ENCODE results near the gene JAK3. TPM values are rescaled to one million over a fixed set of nuclear protein-coding genes. Genes with fewer than 3 reads are reported as not detected.
"Not testable (repeated sequence)": the region's sequence is repeated elsewhere in the genome, so short reads cannot be mapped to it uniquely, and the experiment has no call there.

JAK3 gene
- total RNA-seq, 1 donor from 2014 or later, result 28.1 TPM

- TF ChIP-seq CTCF (IDR thresholded peaks at IDR 0.05), result no peak
- no peaks in the 10 kb centered on the region for H3K27me3 ChIP-seq
Observed at GRCh38 chr19:17802137-17802858, 45.5 kb downstream of the JAK3 start.

GRCh38 chr19:17798599-17798998 is 49.2 kb downstream of the JAK3 start:
- H3K4me1 ChIP-seq; H3K36me3 ChIP-seq; H3K27me3 ChIP-seq; intact Hi-C loops (cut with DNase I); H3K9me3 ChIP-seq; H3K27ac ChIP-seq; H3K4me3 ChIP-seq; DNase-seq (ENCODE audit: low spot score in 2 of 2): not testable (repeated sequence)

More at GRCh38 chr19:17802137-17802858, 45.5 kb downstream of the JAK3 start:
- intact Hi-C loops (cut with DNase I), result no loop called here
- no peak for DNase-seq (ENCODE audit: low spot score in 2 of 2)
- Histone ChIP-seq H3K9me3 (no peaks in the 10 kb centered on the region), H3K27ac (no peak overlapping the region), H3K4me1 (no peaks in the 10 kb centered on the region), H3K4me3 (no peak overlapping the region), H3K36me3 (no peaks in the 10 kb centered on the region)

- H3K27me3 ChIP-seq, result no peaks in the 10 kb centered on the region
- no peak for DNase-seq (ENCODE audit: low spot score in 2 of 2)
- intact Hi-C loops (cut with DNase I), result no loop called here
- no peaks in the 10 kb centered on the region for H3K36me3 ChIP-seq
- H3K4me1 ChIP-seq, result no peaks in the 10 kb centered on the region
- no peak overlapping the region for H3K4me3 ChIP-seq
- no peak for TF ChIP-seq CTCF (IDR thresholded peaks at IDR 0.05)
- H3K27ac ChIP-seq, result no peak overlapping the region
- no peaks in the 10 kb centered on the region for H3K9me3 ChIP-seq
Observed at GRCh38 chr19:17797424-17798201, 50.2 kb downstream of the JAK3 start.

- intact Hi-C loops (cut with DNase I), result no loop called here
- Histone ChIP-seq H3K27me3 (no peaks in the 10 kb centered on the region), H3K4me1 (no peaks in the 10 kb centered on the region), H3K27ac (no peak overlapping the region), H3K4me3 (no peak overlapping the region), H3K9me3 (no peaks in the 10 kb centered on the region), H3K36me3 (no peaks in the 10 kb centered on the region)
- no peak for TF ChIP-seq CTCF (IDR thresholded peaks at IDR 0.05)
- no peak for DNase-seq (ENCODE audit: low spot score in 2 of 2)
Observed at GRCh38 chr19:17796838-17797423, 50.9 kb downstream of the JAK3 start.

- H3K27me3 ChIP-seq, result no peaks in the 10 kb centered on the region
- no peaks in the 10 kb centered on the region for H3K9me3 ChIP-seq
- DNase-seq (ENCODE audit: low spot score in 2 of 2), result no peak
- H3K4me1 ChIP-seq, result no peaks in the 10 kb centered on the region
- no peak for TF ChIP-seq CTCF (IDR thresholded peaks at IDR 0.05)
- intact Hi-C loops (cut with DNase I), result no loop called here
- no peak overlapping the region for H3K27ac ChIP-seq
- no peaks in the 10 kb centered on the region for H3K36me3 ChIP-seq
- H3K4me3 ChIP-seq, result no peak overlapping the region
Observed at GRCh38 chr19:17796013-17796837, 51.6 kb downstream of the JAK3 start.

Measured in ascending aorta (tissue), 2 donors.